HG02840 (cell line): ENCODE results near the gene MTG2.

Experiments
- ATAC-seq: cut with Tn5 transposase; IDR thresholded peaks from one replicate; pipeline ENCODE4 v1.9.1; 2021; ENCODE audit warnings: mild to moderate bottlenecking, moderate library complexity, moderate number of reproducible peaks; ENCODE audit not compliant: unreplicated experiment, low FRiP score

MTG2 gene

GRCh38 chr20:62229667-62230066 lies 46.8 kb downstream of the MTG2 start:
- ATAC-seq, result no peak

- no peak for ATAC-seq
These were observed 47.4 kb downstream of the MTG2 start for GRCh38 chr20:62230276-62230675.

- ATAC-seq, result no peak
These were observed 47.9 kb downstream of the MTG2 start for GRCh38 chr20:62230696-62231095.

GRCh38 chr20:62231292-62231691 lies 48.5 kb downstream of the MTG2 start:
- no peak for ATAC-seq

- no peak for ATAC-seq
These were observed 49.4 kb downstream of the MTG2 start for GRCh38 chr20:62232194-62232593.

GRCh38 chr20:62232770-62233645 lies 50.2 kb downstream of the MTG2 start:
- ATAC-seq, result no peak

- ATAC-seq, result no peak
These were observed 50.9 kb downstream of the MTG2 start for GRCh38 chr20:62233684-62234083.

GRCh38 chr20:62234339-62234738 lies 51.5 kb downstream of the MTG2 start:
- ATAC-seq, result no peak

GRCh38 chr20:62235001-62235776 lies 52.4 kb downstream of the MTG2 start:
- ATAC-seq, result no peak

- no peak for ATAC-seq
These were observed 52.9 kb downstream of the MTG2 start for GRCh38 chr20:62235777-62236157.

- ATAC-seq, result no peak
These were observed 53.4 kb downstream of the MTG2 start for GRCh38 chr20:62236200-62236599.

GRCh38 chr20:62236766-62237513 lies 54.1 kb downstream of the MTG2 start:
- ATAC-seq, result no peak

- ATAC-seq, result no peak
These were observed 54.6 kb downstream of the MTG2 start for GRCh38 chr20:62237514-62237800.

GRCh38 chr20:62237801-62238568 lies 55.2 kb downstream of the MTG2 start, which contains the start of gene OSBPL2:
Gene OSBPL2 (plus strand): TSS chr20:62238521. CDS start chr20:62256185, 17,664 bp downstream.
- peak; percentile 98 for ATAC-seq

GRCh38 chr20:62238569-62239277 lies 55.9 kb downstream of the MTG2 start:
- peak; percentile 8 for ATAC-seq

- ATAC-seq, result no peak
These were observed 56.6 kb downstream of the MTG2 start for GRCh38 chr20:62239278-62239879.

GRCh38 chr20:62240020-62240685 lies 57.3 kb downstream of the MTG2 start:
- no peak for ATAC-seq

GRCh38 chr20:62241506-62241905 lies 58.7 kb downstream of the MTG2 start:
- no peak for ATAC-seq

GRCh38 chr20:62242176-62242575 lies 59.3 kb downstream of the MTG2 start:
- ATAC-seq, result no peak
